GM12878 (cell line): ENCODE measurements around the gene PROM1. TPM values are rescaled to one million over a fixed set of nuclear protein-coding genes. Genes with fewer than 3 reads are reported as not detected.

ENCODE experiments used
- ATAC-seq: fragments of 200-7000 bp; cut with Tn5 transposase; 3 replicates; pipeline ENCODE4 v1.9.1; 2020; ENCODE audit warnings: mild to moderate bottlenecking, moderate library complexity
- BruUV-seq: library from RNA; stranded (reverse); fragments of 400-500 nt; replicated peaks from 2 replicates; lab custom pipeline; 2021; lab: Mats Ljungman, UMichigan
- CTCF ChIA-PET: fragments of 300-600 bp; sonication (Branson Sonifier 250); formaldehyde crosslinking; extraction: SDS; loops from one replicate; lab custom pipeline; 2021; ENCODE audit warnings: inconsistent platforms; lab: Yijun Ruan, JAX
- POLR2A ChIA-PET: fragments of 350-600 bp; formaldehyde crosslinking; extraction: SDS; loops from one replicate; lab custom pipeline; 2021; ENCODE audit warnings: inconsistent platforms; lab: Charles Lee
- RAD21 ChIA-PET: fragments of 300-600 bp; sonication (Branson Sonifier 250); formaldehyde crosslinking; loops from one replicate; lab custom pipeline; 2023; ENCODE audit warnings: antibody characterized with exemption; ENCODE audit not compliant: unreplicated experiment; lab: Charles Lee
- SMC1A ChIA-PET: fragments of 300-600 bp; sonication (Branson Sonifier 250); formaldehyde crosslinking; loops from one replicate; lab custom pipeline; 2023; ENCODE audit not compliant: unreplicated experiment, uncharacterized antibody; lab: Charles Lee
- DNase-seq: peaks from one replicate; pipeline ENCODE4 v3.0.0-alpha.2; 2011; ENCODE audit warnings: low read depth, low spot score
- FAIRE-seq: peaks from 3 replicates; lab custom pipeline; 2011; peaks lifted over from hg19 to GRCh38; lab: Jason Lieb, UNC
- H2AFZ ChIP-seq: 2 replicates; pipeline ENCODE4 v1.6.0; 2011; ENCODE audit warnings: low read depth, low read length, control low read depth; ENCODE audit not compliant: control insufficient read depth
- H3K27ac ChIP-seq: 2 replicates; pipeline ENCODE4 v1.5.1; 2011; ENCODE audit warnings: control low read depth; ENCODE audit not compliant: control insufficient read depth, insufficient read depth
- H3K27me3 ChIP-seq, 2 experiments: replicated peaks in 1 of 2; 2 replicates each; pipeline versions ENCODE4 v1.6.0 to v1.6.1; 2011; ENCODE audit warnings: low read length in 1 of 2; ENCODE audit not compliant: control insufficient read depth in 2 of 2, insufficient read depth in 2 of 2
- H3K36me3 ChIP-seq, 2 experiments: 2 replicates each; pipeline ENCODE4 v1.5.1; 2011; ENCODE audit warnings: low read length in 1 of 2; ENCODE audit not compliant: control insufficient read depth in 2 of 2, insufficient read depth in 2 of 2
- H3K4me1 ChIP-seq: 2 replicates; pipeline ENCODE4 v1.6.1; 2011; ENCODE audit warnings: mild to moderate bottlenecking, low read length, moderate library complexity, mixed read lengths; ENCODE audit not compliant: control insufficient read depth, insufficient read depth
- H3K4me2 ChIP-seq: 2 replicates; pipeline ENCODE4 v1.6.0; 2011; ENCODE audit warnings: control low read depth; ENCODE audit not compliant: control insufficient read depth, insufficient read depth
- H3K4me3 ChIP-seq: fragments of 200-600 bp; sonication (generic); 2 replicates; pipeline ENCODE4 v1.5.1; 2016
- H3K79me2 ChIP-seq: 2 replicates; pipeline ENCODE4 v1.6.0; 2011; ENCODE audit warnings: low read length; ENCODE audit not compliant: control insufficient read depth, insufficient read depth
- H3K9ac ChIP-seq: 2 replicates; pipeline ENCODE4 v1.8.0; 2011; ENCODE audit warnings: low read length, control low read depth, mixed read lengths; ENCODE audit not compliant: control insufficient read depth, insufficient read depth
- H3K9me3 ChIP-seq: replicated peaks from 3 replicates; pipeline ENCODE4 v1.5.1; 2011; ENCODE audit warnings: mild to moderate bottlenecking, low read length; ENCODE audit not compliant: control insufficient read depth, insufficient read depth
- H4K20me1 ChIP-seq: 2 replicates; pipeline ENCODE4 v1.6.0; 2011; ENCODE audit not compliant: control insufficient read depth, insufficient read depth
- BHLHE40 ChIP-seq, 2 experiments: fragments of 450-650 bp in 1 of 2; IDR thresholded peaks; 2 replicates each; pipeline ENCODE4 v1.6.1; 2011 to 2017; ENCODE audit warnings: low read depth in 2 of 2, borderline replicate concordance in 1 of 2, improper control_type of control experiment in 1 of 2, low read length in 1 of 2, mild to moderate bottlenecking in 1 of 2
- EP300 ChIP-seq, 2 experiments: fragments of 150-350 bp in 1 of 2; IDR thresholded peaks; 2 replicates each; pipeline ENCODE4 v1.6.1; 2011 to 2012; ENCODE audit warnings: low read depth in 2 of 2, low read length in 2 of 2, borderline replicate concordance in 1 of 2, improper control_type of control experiment in 1 of 2, inconsistent platforms in 1 of 2; ENCODE audit not compliant: control insufficient read depth in 1 of 2
- KAT2A ChIP-seq: conservative IDR thresholded peaks from 2 replicates; pipeline ENCODE4 v1.6.1; 2011; ENCODE audit warnings: low read depth, low read length; ENCODE audit not compliant: control insufficient read depth
- MTA2 ChIP-seq: fragments of 450-650 bp; IDR thresholded peaks from 2 replicates; pipeline ENCODE4 v1.6.1; 2016; ENCODE audit warnings: low read depth, mild to moderate bottlenecking, moderate library complexity
- POLR2A ChIP-seq: IDR thresholded peaks from 2 replicates; pipeline ENCODE4 v1.6.1; 2011; ENCODE audit warnings: low read depth, mild to moderate bottlenecking, low read length
- SP1 ChIP-seq: IDR thresholded peaks from one replicate; pipeline ENCODE4 v1.6.1; 2011; ENCODE audit warnings: low read depth, low read length
- STAT3 ChIP-seq: IDR thresholded peaks from 2 replicates; pipeline ENCODE4 v1.6.1; 2011; ENCODE audit warnings: low read depth, low read length, improper control_type of control experiment
- TAF1 ChIP-seq: IDR thresholded peaks from 2 replicates; pipeline ENCODE4 v1.6.1; 2011; ENCODE audit warnings: mild to moderate bottlenecking, low read depth, low read length, borderline replicate concordance
- YBX1 ChIP-seq: fragments of 450-650 bp; IDR thresholded peaks from 2 replicates; pipeline ENCODE4 v1.6.1; 2016; ENCODE audit warnings: antibody characterized with exemption
- ZBTB4 ChIP-seq: fragments of 450-650 bp; formaldehyde crosslinking; IDR thresholded peaks from 2 replicates; pipeline ENCODE4 v1.4.0; 2022; ENCODE audit warnings: mild to moderate bottlenecking, moderate library complexity
- ZNF207 ChIP-seq: fragments of 450-650 bp; IDR thresholded peaks from 2 replicates; pipeline ENCODE4 v1.6.1; 2014; ENCODE audit warnings: antibody characterized with exemption, mild to moderate bottlenecking, borderline replicate concordance
- ZSCAN29 ChIP-seq: fragments of 450-650 bp; IDR thresholded peaks from 2 replicates; pipeline ENCODE4 v1.6.1; 2017; ENCODE audit warnings: mild to moderate bottlenecking, moderate library complexity
- WGBS: methylation state at CpG from one replicate; pipeline ENCODE4 v1.1.6; 2016; ENCODE audit warnings: low lambda C conversion rate; ENCODE audit not compliant: insufficient replicate concordance, insufficient coverage; ENCODE audit errors: missing lambda C conversion rate; 5-methylcytosine and 5-hydroxymethylcytosine counted together
- in situ Hi-C: fragments of 300-500 bp; cut with MboI; formaldehyde crosslinking; loops from 9 replicates; pipeline ENCODE4 v1.14.3; 2018; ENCODE audit warnings: mixed read lengths
- intact Hi-C: fragments of 100-400 bp; cut with micrococcal nuclease; formaldehyde crosslinking; loops from one replicate; pipeline ENCODE4 v1.14.2; 2022; ENCODE audit not compliant: unreplicated experiment
- polyA plus RNA-seq, 11 experiments: library from polyadenylated mRNA; depleted of rRNA in 4 of 11; unstranded in 6 of 11; stranded (reverse) in 5 of 11; fragments of >200 nt; fragmentation: Nextera tagmentation in 4 of 11; fragmentation: Illumina TruSeq in 1 of 11; extraction: Ambion mirVana in 4 of 11; extraction: Trizol in 1 of 11; gene quantifications; 1 replicate in 1 of 11; 2 replicates in 10 of 11; pipeline versions ENCODE4 v1.2.1 to v1.2.3, GENCODE V29; 2011 to 2016; ENCODE audit warnings: inconsistent platforms in 2 of 11, missing spikeins in 2 of 11, low read depth in 1 of 11
- total RNA-seq, 4 experiments: library from RNA; depleted of rRNA in 3 of 4; stranded (reverse); fragments of >200 nt in 3 of 4; fragmentation: Illumina TruSeq in 1 of 4; extraction: Trizol in 1 of 4; gene quantifications; 2 replicates each; pipeline versions ENCODE4 v1.2.1 to v1.2.3, GENCODE V29; 2013 to 2021
- TF ChIP-seq, protein P1 (sequence below): IDR thresholded peaks from 2 replicates; pipeline ENCODE4 v1.6.1; 2011; ENCODE audit warnings: low read depth, mild to moderate bottlenecking, low read length, moderate library complexity, borderline replicate concordance; ENCODE audit errors: extremely low read depth
- TF ChIP-seq, protein P2 (sequence below): fragments of 450-650 bp; IDR thresholded peaks from 2 replicates; pipeline ENCODE4 v1.6.1; 2016; ENCODE audit warnings: mild to moderate bottlenecking, moderate library complexity, borderline replicate concordance
- TF ChIP-seq, protein P3 (sequence below): IDR thresholded peaks from 2 replicates; pipeline ENCODE4 v1.6.1; 2012; ENCODE audit warnings: low read depth, low read length, improper control_type of control experiment

The PROM1 gene
- total and polyA plus RNA-seq, 10 of the 15 experiments (the other 5 are each of a cell fraction or from before 2014, with no cell fraction given): 0.08 to 0.31 (median 0.18) TPM; not detected in 7

DNA sequence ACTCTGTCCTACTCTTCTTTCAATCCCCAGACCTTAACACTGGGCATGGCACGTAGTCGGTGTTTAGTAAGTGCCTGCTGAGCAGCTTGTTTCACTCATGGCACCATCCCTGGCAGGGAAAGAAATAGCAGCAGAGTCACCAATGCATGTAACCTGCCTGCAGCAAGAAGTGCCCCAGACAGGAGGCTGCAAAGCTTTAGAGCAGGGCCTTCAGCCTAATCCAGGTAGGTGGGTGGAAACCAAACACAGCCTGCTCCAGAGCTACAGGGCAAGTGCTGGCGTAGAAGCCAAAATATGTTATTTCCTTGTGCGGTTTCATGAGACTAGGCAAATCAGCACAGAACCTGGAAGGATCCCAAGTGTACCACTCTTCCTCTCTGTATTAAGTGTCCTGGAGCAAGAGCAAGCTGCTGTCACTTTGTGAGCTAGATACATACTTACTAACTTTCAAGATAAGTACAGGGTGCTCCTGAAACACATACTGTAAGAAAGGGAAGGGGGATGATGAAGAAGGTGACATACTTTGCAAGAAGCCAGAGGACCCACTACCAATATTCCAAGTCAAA is 5.5 kb downstream of the PROM1 start:
- no peaks in the 10 kb centered on the region for H3K79me2 ChIP-seq
- no TSS peak for BruUV-seq
- no peak overlapping the region for H3K4me3 ChIP-seq
- ChIA-PET CTCF (no interaction called here), SMC1A (interaction anchor here (0.9 kb wide), 1 partner anchor 9 kb away, joined by 3 read pairs; no protein-coding TSS in a partner anchor), POLR2A (no interaction called here), RAD21 (interaction anchor here (1.0 kb wide), 1 partner anchor 186 kb away, joined by 3 read pairs; no protein-coding TSS in a partner anchor)
- FAIRE-seq (no peak), DNase-seq (no peak), ATAC-seq (no peak)
- H3K4me1 ChIP-seq: no peaks in the 10 kb centered on the region
- intact Hi-C loops (no loop called here), in situ Hi-C loops (no loop called here)
- WGBS: 62% methylated on average over 4 of the region's 4 CpGs
- H3K9me3 ChIP-seq: no peaks in the 10 kb centered on the region
- no peak overlapping the region for H3K4me2 ChIP-seq
- H3K27ac ChIP-seq: no peak overlapping the region
- no peaks in the 10 kb centered on the region for H4K20me1 ChIP-seq
- H3K36me3 ChIP-seq: no peaks in the 10 kb centered on the region
- H2AFZ ChIP-seq: no peak overlapping the region
- peaks cover 8 to 11% of the 10 kb centered on the region in 2 experiments for H3K27me3 ChIP-seq
- H3K9ac ChIP-seq: no peak overlapping the region
- TF ChIP-seq BHLHE40 (IDR thresholded peaks at IDR 0.05; ENCODE audit: borderline replicate concordance in 1 of 2, low read depth in 2 of 2, low read length in 1 of 2) (no peak), EP300 (IDR thresholded peaks at IDR 0.05; ENCODE audit: borderline replicate concordance in 1 of 2, control insufficient read depth in 1 of 2, low read depth in 2 of 2, low read length in 2 of 2) (no peak), ZBTB4 (CRISPR knock-in tag) (no peak), TAF1 (no peak), STAT3 (no peak), ZSCAN29 (no peak), SP1 (no peak), KAT2A (no peak), YBX1 (no peak), MTA2 (no peak), POLR2A (no peak), ZNF207 (no peak)
- TF ChIP-seq, protein P1, sequence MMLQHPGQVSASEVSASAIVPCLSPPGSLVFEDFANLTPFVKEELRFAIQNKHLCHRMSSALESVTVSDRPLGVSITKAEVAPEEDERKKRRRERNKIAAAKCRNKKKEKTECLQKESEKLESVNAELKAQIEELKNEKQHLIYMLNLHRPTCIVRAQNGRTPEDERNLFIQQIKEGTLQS: no peak
- TF ChIP-seq, protein P2, sequence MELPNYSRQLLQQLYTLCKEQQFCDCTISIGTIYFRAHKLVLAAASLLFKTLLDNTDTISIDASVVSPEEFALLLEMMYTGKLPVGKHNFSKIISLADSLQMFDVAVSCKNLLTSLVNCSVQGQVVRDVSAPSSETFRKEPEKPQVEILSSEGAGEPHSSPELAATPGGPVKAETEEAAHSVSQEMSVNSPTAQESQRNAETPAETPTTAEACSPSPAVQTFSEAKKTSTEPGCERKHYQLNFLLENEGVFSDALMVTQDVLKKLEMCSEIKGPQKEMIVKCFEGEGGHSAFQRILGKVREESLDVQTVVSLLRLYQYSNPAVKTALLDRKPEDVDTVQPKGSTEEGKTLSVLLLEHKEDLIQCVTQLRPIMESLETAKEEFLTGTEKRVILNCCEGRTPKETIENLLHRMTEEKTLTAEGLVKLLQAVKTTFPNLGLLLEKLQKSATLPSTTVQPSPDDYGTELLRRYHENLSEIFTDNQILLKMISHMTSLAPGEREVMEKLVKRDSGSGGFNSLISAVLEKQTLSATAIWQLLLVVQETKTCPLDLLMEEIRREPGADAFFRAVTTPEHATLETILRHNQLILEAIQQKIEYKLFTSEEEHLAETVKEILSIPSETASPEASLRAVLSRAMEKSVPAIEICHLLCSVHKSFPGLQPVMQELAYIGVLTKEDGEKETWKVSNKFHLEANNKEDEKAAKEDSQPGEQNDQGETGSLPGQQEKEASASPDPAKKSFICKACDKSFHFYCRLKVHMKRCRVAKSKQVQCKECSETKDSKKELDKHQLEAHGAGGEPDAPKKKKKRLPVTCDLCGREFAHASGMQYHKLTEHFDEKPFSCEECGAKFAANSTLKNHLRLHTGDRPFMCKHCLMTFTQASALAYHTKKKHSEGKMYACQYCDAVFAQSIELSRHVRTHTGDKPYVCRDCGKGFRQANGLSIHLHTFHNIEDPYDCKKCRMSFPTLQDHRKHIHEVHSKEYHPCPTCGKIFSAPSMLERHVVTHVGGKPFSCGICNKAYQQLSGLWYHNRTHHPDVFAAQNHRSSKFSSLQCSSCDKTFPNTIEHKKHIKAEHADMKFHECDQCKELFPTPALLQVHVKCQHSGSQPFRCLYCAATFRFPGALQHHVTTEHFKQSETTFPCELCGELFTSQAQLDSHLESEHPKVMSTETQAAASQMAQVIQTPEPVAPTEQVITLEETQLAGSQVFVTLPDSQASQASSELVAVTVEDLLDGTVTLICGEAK: no peak
- TF ChIP-seq, protein P3, sequence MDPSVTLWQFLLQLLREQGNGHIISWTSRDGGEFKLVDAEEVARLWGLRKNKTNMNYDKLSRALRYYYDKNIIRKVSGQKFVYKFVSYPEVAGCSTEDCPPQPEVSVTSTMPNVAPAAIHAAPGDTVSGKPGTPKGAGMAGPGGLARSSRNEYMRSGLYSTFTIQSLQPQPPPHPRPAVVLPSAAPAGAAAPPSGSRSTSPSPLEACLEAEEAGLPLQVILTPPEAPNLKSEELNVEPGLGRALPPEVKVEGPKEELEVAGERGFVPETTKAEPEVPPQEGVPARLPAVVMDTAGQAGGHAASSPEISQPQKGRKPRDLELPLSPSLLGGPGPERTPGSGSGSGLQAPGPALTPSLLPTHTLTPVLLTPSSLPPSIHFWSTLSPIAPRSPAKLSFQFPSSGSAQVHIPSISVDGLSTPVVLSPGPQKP: no peak
